ENCODE results near the gene PIP4P1. TPM values are rescaled to one million over a fixed set of nuclear protein-coding genes. Genes with fewer than 3 reads are reported as not detected.

The PIP4P1 gene
- total and polyA plus RNA-seq, 9 of the 15 experiments (the other 6 are each of a cell fraction or from before 2014, with no cell fraction given): 5.3 to 20.9 (median 10.7) TPM

DNA sequence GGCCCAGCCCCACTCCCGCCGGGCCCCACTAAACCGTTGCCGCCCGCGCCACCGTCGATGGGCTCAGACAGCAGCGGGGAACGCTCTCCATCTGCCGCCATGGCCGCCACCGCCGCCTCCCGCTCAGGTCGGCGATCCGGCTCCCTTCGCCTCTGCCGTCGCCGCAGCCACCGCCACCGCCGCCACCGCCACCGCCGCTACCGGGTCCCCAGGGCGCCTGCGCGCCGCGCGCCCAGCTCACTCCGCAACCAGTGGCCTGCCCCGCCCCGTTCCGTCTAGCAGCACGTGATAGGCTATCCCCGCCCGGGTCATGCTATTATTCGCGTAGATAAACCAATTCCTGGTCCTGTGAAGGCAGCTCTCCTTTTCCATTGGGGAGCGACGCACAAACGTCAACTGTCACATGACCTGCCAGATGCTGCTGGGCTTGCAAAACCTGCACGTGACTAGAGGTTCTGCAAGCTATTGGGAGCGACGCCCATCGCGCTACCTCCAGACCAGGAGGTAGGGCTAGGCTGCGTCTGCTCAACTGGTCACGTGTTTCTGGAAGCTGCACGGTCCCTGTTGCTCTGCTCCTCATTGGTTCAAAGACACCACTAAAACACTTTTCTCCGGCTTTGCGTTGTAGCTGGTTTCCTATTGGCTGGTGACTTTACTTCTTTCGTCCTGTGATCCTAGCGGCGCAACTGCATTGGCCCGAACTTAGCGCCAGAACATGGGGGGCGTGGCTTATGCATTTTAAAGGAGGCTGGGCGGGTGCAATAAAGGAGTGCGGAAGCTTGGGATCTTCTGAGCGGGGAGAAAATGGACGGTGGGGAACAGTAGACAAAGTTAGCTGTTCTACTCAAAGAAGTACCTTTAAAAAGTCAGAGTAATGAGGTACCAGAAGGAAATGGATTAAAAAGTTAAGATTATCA lies at the start of gene PIP4P1 (continued):
- TF ChIP-seq ZNF740 (CRISPR knock-in tag; IDR thresholded peaks at IDR 0.05): no peak
- no peak for TF ChIP-seq ZNF740 (tag; IDR thresholded peaks at IDR 0.05)
- no peak for TF ChIP-seq NR1H2 (CRISPR knock-in tag; IDR thresholded peaks at IDR 0.05)
- TF ChIP-seq LCOR (CRISPR knock-in tag; IDR thresholded peaks at IDR 0.05): no peak
- no peak for TF ChIP-seq PTRF (tag; IDR thresholded peaks at IDR 0.05)
- TF ChIP-seq MECOM (CRISPR knock-in tag; IDR thresholded peaks at IDR 0.05): no peak
- TF ChIP-seq SOX6 (IDR thresholded peaks at IDR 0.05): peak; percentile 84
- TF ChIP-seq CLOCK (CRISPR knock-in tag; IDR thresholded peaks at IDR 0.05; ENCODE audit: borderline replicate concordance): peak; percentile 92; the same call in 1 of the 2 replicates
- no peak for TF ChIP-seq ZNF23 (CRISPR knock-in tag; IDR thresholded peaks at IDR 0.05)
- peak; percentile 78 for TF ChIP-seq KLF1 (tag; IDR thresholded peaks at IDR 0.05)
- TF ChIP-seq ZBTB1 (CRISPR knock-in tag; IDR thresholded peaks at IDR 0.05; ENCODE audit: borderline replicate concordance, low read depth): peak; percentile 99
- no peak for TF ChIP-seq BDP1 (IDR thresholded peaks at IDR 0.05; ENCODE audit: insufficient read depth, insufficient read length)
- peak; percentile 45 for TF ChIP-seq TAF9B (IDR thresholded peaks at IDR 0.05; ENCODE audit: partially characterized antibody)
- no peak for TF ChIP-seq SMAD3 (CRISPR knock-in tag; conservative IDR thresholded peaks at IDR 0.05)
- TF ChIP-seq MTA2 (IDR thresholded peaks at IDR 0.05; ENCODE audit: low read depth): no peak
- no peak for TF ChIP-seq SMARCE1 (IDR thresholded peaks at IDR 0.05)
- TF ChIP-seq AFF4 (CRISPR knock-in tag; IDR thresholded peaks at IDR 0.05): no peak
- TF ChIP-seq STAT6 (CRISPR knock-in tag; IDR thresholded peaks at IDR 0.05): 0 out of 2 replicates have a peak, but pooled peaks have one; percentile 60
